SK-N-SH (cell line): ENCODE results near the gene SH3BP4. TPM values are rescaled to one million over a fixed set of nuclear protein-coding genes. Genes with fewer than 3 reads are reported as not detected.

Source experiments
- CTCF ChIA-PET: fragments of 300-600, 350-600 bp; formaldehyde crosslinking; extraction: SDS; loops from one replicate; lab custom pipeline; 2021; lab: Yijun Ruan, JAX
- POLR2A ChIA-PET: fragments of 350-600 bp; sonication (Branson Sonifier 250); formaldehyde crosslinking; extraction: SDS; loops from one replicate; lab custom pipeline; 2020; ENCODE audit warnings: antibody characterized with exemption, inconsistent platforms; lab: Yijun Ruan, JAX
- DNase-seq: peaks from one replicate; pipeline ENCODE4 v3.0.0; 2012
- H2AFZ ChIP-seq: fragments of 200-600 bp; sonication (generic); 2 replicates; pipeline ENCODE4 v1.8.1; 2016; ENCODE audit warnings: antibody characterized with exemption, mild to moderate bottlenecking, low read depth
- H3F3A ChIP-seq: fragments of 200-600 bp; sonication (generic); replicated peaks from 2 replicates; pipeline ENCODE3; 2016; ENCODE audit warnings: antibody characterized with exemption, mild to moderate bottlenecking; ENCODE audit not compliant: insufficient read depth
- H3K27ac ChIP-seq, 2 experiments: fragments of 200-500 bp in 1 of 2; fragments of 200-600 bp in 1 of 2; sonication (Bioruptor generic) in 1 of 2; sonication (generic), shearing (Covaris generic) in 1 of 2; 2 replicates each; pipeline versions ENCODE4 v1.5.1 to v1.6.1; 2014 to 2016; ENCODE audit warnings: low read depth in 2 of 2, inconsistent platforms in 1 of 2, low read length in 1 of 2, mild to moderate bottlenecking in 1 of 2, mixed read lengths in 1 of 2
- H3K27me3 ChIP-seq: fragments of 200-600 bp; sonication (generic), shearing (Covaris generic); 2 replicates; pipeline ENCODE4 v1.6.1; 2016; ENCODE audit warnings: mixed run types; ENCODE audit not compliant: insufficient read depth
- H3K36me3 ChIP-seq, 2 experiments: fragments of 200-500 bp in 1 of 2; fragments of 200-600 bp in 1 of 2; sonication (Bioruptor generic) in 1 of 2; sonication (generic) in 1 of 2; replicated peaks in 1 of 2; 2 replicates each; pipeline versions ENCODE3 to v1.5.1; 2014 to 2016; ENCODE audit warnings: low read length in 1 of 2, mild to moderate bottlenecking in 1 of 2; ENCODE audit not compliant: insufficient read depth in 2 of 2, control insufficient read depth in 1 of 2
- H3K4me1 ChIP-seq, 2 experiments: fragments of 200-500 bp in 1 of 2; fragments of 200-600 bp in 1 of 2; sonication (Bioruptor generic) in 1 of 2; sonication (generic), shearing (Covaris generic) in 1 of 2; 2 replicates each; pipeline versions ENCODE4 v1.5.1 to v1.6.1; 2014 to 2016; ENCODE audit warnings: low read depth in 1 of 2, low read length in 1 of 2, mixed run types in 1 of 2; ENCODE audit not compliant: insufficient read depth in 2 of 2, control insufficient read depth in 1 of 2
- H3K4me2 ChIP-seq: fragments of 200-600 bp; sonication (generic), shearing (Covaris generic); 2 replicates; pipeline ENCODE4 v1.6.1; 2017; ENCODE audit warnings: mixed run types
- H3K4me3 ChIP-seq, 2 experiments: fragments of 200-500 bp in 1 of 2; fragments of 200-600 bp in 1 of 2; sonication (Bioruptor generic) in 1 of 2; sonication (generic), shearing (Covaris generic) in 1 of 2; 2 replicates each; pipeline versions ENCODE4 v1.5.1 to v1.8.1; 2014 to 2016; ENCODE audit warnings: low read depth in 2 of 2, inconsistent platforms in 1 of 2, low read length in 1 of 2, mild to moderate bottlenecking in 1 of 2, mixed read lengths in 1 of 2, moderate library complexity in 1 of 2
- H3K79me2 ChIP-seq: fragments of 200-600 bp; sonication (generic); 2 replicates; pipeline ENCODE4 v1.8.1; 2017; ENCODE audit warnings: mild to moderate bottlenecking; ENCODE audit not compliant: insufficient read depth
- H3K9ac ChIP-seq: fragments of 200-600 bp; sonication (generic); 2 replicates; pipeline ENCODE4 v1.6.1; 2017; ENCODE audit warnings: mixed run types
- H3K9me2 ChIP-seq: fragments of 200-600 bp; sonication (generic); 2 replicates; pipeline ENCODE4 v1.6.1; 2017; ENCODE audit warnings: mixed run types
- H3K9me3 ChIP-seq: fragments of 200-600 bp; sonication (generic); 2 replicates; pipeline ENCODE4 v1.6.1; 2017; ENCODE audit warnings: mixed run types, mild to moderate bottlenecking, moderate library complexity
- H4K20me1 ChIP-seq: fragments of 200-600 bp; sonication (generic); 2 replicates; pipeline ENCODE4 v1.6.1; 2017; ENCODE audit warnings: mild to moderate bottlenecking, mixed run types; ENCODE audit not compliant: insufficient read depth
- ELF1 ChIP-seq: IDR thresholded peaks from 2 replicates; pipeline ENCODE4 v1.4.0; 2012
- EP300 ChIP-seq, 2 experiments: IDR thresholded peaks; 2 replicates each; pipeline versions ENCODE4 v1.4.0 to v1.6.1; 2012; ENCODE audit warnings: borderline replicate concordance in 1 of 2, low read depth in 1 of 2, low read length in 1 of 2
- EZH2phosphoT487 ChIP-seq: fragments of 200-600 bp; sonication (generic); IDR thresholded peaks from 2 replicates; pipeline ENCODE4 v1.6.1; 2017; ENCODE audit warnings: low read depth, mixed run types, mild to moderate bottlenecking, antibody characterized with exemption, moderate library complexity, borderline replicate concordance
- FOSL2 ChIP-seq: IDR thresholded peaks from 2 replicates; pipeline ENCODE4 v1.4.0; 2012; ENCODE audit warnings: low read depth, mild to moderate bottlenecking, moderate library complexity, borderline replicate concordance
- FOXJ3 ChIP-seq: sonication (generic); formaldehyde crosslinking; IDR thresholded peaks from 2 replicates; pipeline ENCODE4 v1.5.1; 2020; ENCODE audit warnings: mild to moderate bottlenecking, missing genetic modification reagents
- GABPA ChIP-seq: IDR thresholded peaks from 2 replicates; pipeline ENCODE4 v1.4.0; 2012; ENCODE audit warnings: low read depth, mild to moderate bottlenecking
- GATA2 ChIP-seq: sonication (generic); formaldehyde crosslinking; IDR thresholded peaks from 2 replicates; pipeline ENCODE4 v1.5.0; 2020; ENCODE audit warnings: mild to moderate bottlenecking, missing genetic modification reagents
- IRF3 ChIP-seq: fragments of 150-350 bp; IDR thresholded peaks from 2 replicates; pipeline ENCODE4 v1.6.1; 2016; ENCODE audit warnings: mild to moderate bottlenecking, low read depth, low read length
- JUND ChIP-seq: IDR thresholded peaks from 2 replicates; pipeline ENCODE4 v1.4.0; 2012
- MAX ChIP-seq: IDR thresholded peaks from 2 replicates; pipeline ENCODE4 v1.4.0; 2012; ENCODE audit warnings: low read depth
- MEF2A ChIP-seq: IDR thresholded peaks from 2 replicates; pipeline ENCODE4 v1.4.0; 2012; ENCODE audit warnings: low read depth, borderline replicate concordance
- NFIC ChIP-seq: IDR thresholded peaks from 2 replicates; pipeline ENCODE4 v1.4.0; 2012; ENCODE audit warnings: borderline replicate concordance
- RAD21 ChIP-seq: IDR thresholded peaks from 2 replicates; pipeline ENCODE4 v1.6.1; 2012; ENCODE audit warnings: mild to moderate bottlenecking, low read length
- RCOR1 ChIP-seq: fragments of 150-350 bp; IDR thresholded peaks from 2 replicates; pipeline ENCODE4 v1.6.1; 2017; ENCODE audit warnings: antibody characterized with exemption, low read length
- SIN3A ChIP-seq: IDR thresholded peaks from 2 replicates; pipeline ENCODE4 v1.6.1; 2012; ENCODE audit warnings: low read depth, mild to moderate bottlenecking, low read length, moderate library complexity, borderline replicate concordance
- SMC3 ChIP-seq: IDR thresholded peaks from 2 replicates; pipeline ENCODE4 v1.6.1; 2012; ENCODE audit warnings: low read depth, low read length, improper control_type of control experiment
- TCF12 ChIP-seq: IDR thresholded peaks from 2 replicates; pipeline ENCODE4 v1.4.0; 2012
- TEAD4 ChIP-seq: IDR thresholded peaks from 2 replicates; pipeline ENCODE4 v1.4.0; 2012; ENCODE audit warnings: mild to moderate bottlenecking, borderline replicate concordance; ENCODE audit not compliant: insufficient read depth
- YY1 ChIP-seq: IDR thresholded peaks from 2 replicates; pipeline ENCODE4 v1.4.0; 2012; ENCODE audit warnings: low read depth, mild to moderate bottlenecking
- WGBS: methylation state at CpG from one replicate; pipeline ENCODE4 v1.1.6; 2017; ENCODE audit warnings: low lambda C conversion rate; 5-methylcytosine and 5-hydroxymethylcytosine counted together
- polyA plus RNA-seq, 3 experiments: library from polyadenylated mRNA; depleted of rRNA; stranded (reverse); fragments of >200 nt; gene quantifications; 2 replicates each; pipeline ENCODE4 v1.2.3, GENCODE V29; 2012
- TF ChIP-seq, protein P1 (sequence below): IDR thresholded peaks from 2 replicates; pipeline ENCODE4 v1.4.0; 2012; ENCODE audit warnings: low read depth, borderline replicate concordance
- TF ChIP-seq, protein P2 (sequence below): fragments of 150-350 bp; IDR thresholded peaks from 2 replicates; pipeline ENCODE4 v1.6.1; 2017; ENCODE audit warnings: antibody characterized with exemption, low read length, low read depth, borderline replicate concordance

The SH3BP4 gene
- polyA plus RNA-seq, 1 of the 3 experiments (the other 2 are of a cell fraction): 27.7 TPM

DNA sequence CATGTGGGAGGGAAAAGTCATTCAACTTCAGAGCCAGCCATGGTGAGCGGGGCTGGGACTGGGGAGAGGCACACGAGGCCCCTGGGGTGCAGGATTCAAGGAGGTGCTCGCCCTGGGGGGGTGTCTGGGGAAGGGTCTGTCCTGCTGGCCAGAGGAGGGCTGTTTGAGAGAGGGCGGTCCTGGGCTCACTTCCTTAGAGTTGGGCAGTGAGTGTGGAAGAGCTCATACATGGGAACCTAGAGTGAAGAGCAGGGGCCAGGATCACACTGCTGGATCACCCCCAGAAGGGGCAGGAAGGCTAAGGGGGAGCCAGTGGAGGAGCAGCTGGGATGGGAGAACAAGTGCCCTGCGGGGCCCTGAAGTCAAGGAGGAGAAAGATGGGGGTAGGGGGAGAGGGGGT is 6.5 kb downstream of the SH3BP4 start:
- H3K4me3 ChIP-seq: no peak overlapping the region
- H3K9me2 ChIP-seq: no peaks in the 10 kb centered on the region
- H3K27ac ChIP-seq: no peak overlapping the region
- H3K4me1 ChIP-seq: peaks cover 33 to 55% of the 10 kb centered on the region in 2 experiments; a peak in 3 of 4 replicates
- H4K20me1 ChIP-seq: peaks cover 98% of the 10 kb centered on the region
- H3K4me2 ChIP-seq: no peak overlapping the region
- CTCF ChIA-PET: interaction anchor here (0.7 to 1.9 kb wide), 6 partner anchors 10 to 593 kb away, joined by 3 to 7 read pairs (median 3); no protein-coding TSS in a partner anchor
- POLR2A ChIA-PET: no interaction called here
- TF ChIP-seq NFIC: no peak
- TF ChIP-seq, protein P1, sequence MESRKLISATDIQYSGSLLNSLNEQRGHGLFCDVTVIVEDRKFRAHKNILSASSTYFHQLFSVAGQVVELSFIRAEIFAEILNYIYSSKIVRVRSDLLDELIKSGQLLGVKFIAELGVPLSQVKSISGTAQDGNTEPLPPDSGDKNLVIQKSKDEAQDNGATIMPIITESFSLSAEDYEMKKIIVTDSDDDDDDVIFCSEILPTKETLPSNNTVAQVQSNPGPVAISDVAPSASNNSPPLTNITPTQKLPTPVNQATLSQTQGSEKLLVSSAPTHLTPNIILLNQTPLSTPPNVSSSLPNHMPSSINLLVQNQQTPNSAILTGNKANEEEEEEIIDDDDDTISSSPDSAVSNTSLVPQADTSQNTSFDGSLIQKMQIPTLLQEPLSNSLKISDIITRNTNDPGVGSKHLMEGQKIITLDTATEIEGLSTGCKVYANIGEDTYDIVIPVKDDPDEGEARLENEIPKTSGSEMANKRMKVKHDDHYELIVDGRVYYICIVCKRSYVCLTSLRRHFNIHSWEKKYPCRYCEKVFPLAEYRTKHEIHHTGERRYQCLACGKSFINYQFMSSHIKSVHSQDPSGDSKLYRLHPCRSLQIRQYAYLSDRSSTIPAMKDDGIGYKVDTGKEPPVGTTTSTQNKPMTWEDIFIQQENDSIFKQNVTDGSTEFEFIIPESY: no peak
- TF ChIP-seq EP300 (IDR thresholded peaks at IDR 0.05; ENCODE audit: borderline replicate concordance in 1 of 2, low read depth in 1 of 2, low read length in 1 of 2): no peak
- TF ChIP-seq JUND: no peak
- TF ChIP-seq SIN3A: no peak
- TF ChIP-seq FOSL2: no peak
- TF ChIP-seq TEAD4: no peak
- no peak for TF ChIP-seq GABPA
- no peak for TF ChIP-seq RAD21
- no peak for TF ChIP-seq TCF12
- no peak for TF ChIP-seq EZH2phosphoT487
- no peak for TF ChIP-seq RCOR1
- TF ChIP-seq, protein P2, sequence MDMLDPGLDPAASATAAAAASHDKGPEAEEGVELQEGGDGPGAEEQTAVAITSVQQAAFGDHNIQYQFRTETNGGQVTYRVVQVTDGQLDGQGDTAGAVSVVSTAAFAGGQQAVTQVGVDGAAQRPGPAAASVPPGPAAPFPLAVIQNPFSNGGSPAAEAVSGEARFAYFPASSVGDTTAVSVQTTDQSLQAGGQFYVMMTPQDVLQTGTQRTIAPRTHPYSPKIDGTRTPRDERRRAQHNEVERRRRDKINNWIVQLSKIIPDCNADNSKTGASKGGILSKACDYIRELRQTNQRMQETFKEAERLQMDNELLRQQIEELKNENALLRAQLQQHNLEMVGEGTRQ: no peak
- no peaks in the 10 kb centered on the region for H3K9me3 ChIP-seq
- DNase-seq: no peak
- peaks cover 4% of the 10 kb centered on the region for H3F3A ChIP-seq
- peaks cover 100% of the 10 kb centered on the region for H3K79me2 ChIP-seq
- no peaks in the 10 kb centered on the region for H3K27me3 ChIP-seq
- no peak overlapping the region for H2AFZ ChIP-seq
- no peak overlapping the region for H3K9ac ChIP-seq
- WGBS: 98% methylated on average over 5 of the region's 5 CpGs
- H3K36me3 ChIP-seq: peaks cover 5 to 6% of the 10 kb centered on the region in 2 experiments

DNA sequence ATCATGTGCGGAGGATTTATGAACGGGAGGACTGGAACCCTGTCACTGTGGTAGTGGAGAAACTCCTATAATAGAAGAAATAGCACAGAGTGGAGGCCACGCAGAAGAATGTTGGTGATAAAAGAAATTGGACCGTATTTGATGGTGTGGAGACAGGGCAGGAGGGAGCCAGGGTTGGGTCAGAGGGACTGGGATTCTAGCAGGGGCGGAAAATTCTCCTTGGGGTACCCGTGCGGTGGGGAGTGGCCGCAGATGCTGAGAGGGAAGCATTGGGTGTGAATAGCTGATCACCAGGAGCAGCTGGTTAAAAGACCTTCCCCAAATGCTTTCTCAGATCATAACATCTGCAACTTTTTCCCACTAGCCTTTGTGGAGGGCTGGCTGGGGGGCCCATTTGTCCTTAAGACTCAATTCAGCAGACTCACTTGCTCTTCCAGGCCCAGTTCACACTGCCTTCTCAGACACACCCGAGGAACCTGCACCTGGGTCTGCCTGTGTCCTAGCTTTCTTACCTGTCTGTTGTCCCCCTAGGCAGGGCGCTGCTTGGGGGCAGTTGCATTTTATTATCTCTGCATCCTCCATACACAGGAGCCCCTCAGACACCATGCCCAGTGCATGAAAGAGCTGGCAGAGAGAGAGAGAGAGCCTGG is 7.1 kb downstream of the SH3BP4 start:
- Histone ChIP-seq H3K36me3 (peaks cover 5 to 6% of the 10 kb centered on the region in 2 experiments), H3K4me3 (no peak overlapping the region), H3K9me2 (no peaks in the 10 kb centered on the region), H3K27me3 (no peaks in the 10 kb centered on the region), H3K9me3 (no peaks in the 10 kb centered on the region), H3K79me2 (peaks cover 100% of the 10 kb centered on the region), H3F3A (peaks cover 4% of the 10 kb centered on the region), H3K9ac (no peak overlapping the region), H4K20me1 (peaks cover 98% of the 10 kb centered on the region), H3K4me1 (peaks cover 33 to 55% of the 10 kb centered on the region in 2 experiments; a peak in 3 of 4 replicates), H3K27ac (no peak overlapping the region), H3K4me2 (no peak overlapping the region), H2AFZ (no peak overlapping the region)
- 90% methylated on average over 10 of the region's 10 CpGs for WGBS
- no peak for DNase-seq
- ChIA-PET CTCF (interaction anchor here (1.1 to 1.5 kb wide), 2 partner anchors 22 to 95 kb away, joined by 3 to 5 read pairs; no protein-coding TSS in a partner anchor), POLR2A (no interaction called here)
- TF ChIP-seq MEF2A (no peak), FOXJ3 (CRISPR knock-in tag) (no peak), GATA2 (CRISPR knock-in tag) (no peak), ELF1 (no peak), YY1 (no peak), SMC3 (no peak), MAX (no peak), EZH2phosphoT487 (no peak), IRF3 (no peak)
- TF ChIP-seq, protein P1: no peak
